ENCODE data around the gene CLIC3.

- TF ChIP-seq CTCF (conservative IDR thresholded peaks at IDR 0.05) (no peak), EZH2 (IDR thresholded peaks at IDR 0.05; ENCODE audit: low read depth) (no peak)
Observed at GRCh38 chr9:137007108-137007815, 10.9 kb upstream of the CLIC3 start.
